ENCODE results near the gene KCNMB2.

DNA sequence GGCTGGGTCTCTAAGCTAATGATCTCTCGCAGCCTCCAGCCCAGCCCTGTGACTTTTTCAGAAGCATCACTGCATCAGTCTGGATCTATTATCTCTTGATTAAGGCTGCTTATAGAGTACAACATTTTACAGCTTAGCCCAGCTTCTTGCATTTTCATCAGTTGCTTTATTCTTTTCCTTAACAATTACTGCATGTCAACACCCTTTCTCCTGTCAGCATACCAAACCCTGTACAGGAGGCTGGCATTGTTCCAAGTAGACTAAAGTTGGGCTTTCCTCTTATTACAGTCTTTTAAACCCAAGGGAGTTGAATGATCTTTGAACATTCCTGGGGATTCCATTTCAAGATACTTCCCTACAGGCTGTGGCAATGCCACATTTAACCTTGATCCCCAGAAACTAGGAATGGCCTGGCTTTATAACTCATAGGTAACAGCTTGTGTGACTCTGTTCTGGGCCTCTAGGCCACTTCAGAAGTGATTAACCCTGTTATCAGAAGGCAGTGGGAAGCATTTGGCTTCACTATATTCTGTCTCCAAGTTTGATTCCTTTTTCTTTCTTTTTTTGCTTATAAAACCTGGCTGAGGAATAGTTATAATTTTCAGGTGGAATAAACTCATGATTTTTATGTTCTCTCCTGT lies 182.9 kb downstream of the KCNMB2 start:
- TF ChIP-seq EZH2 (IDR thresholded peaks at IDR 0.05) (no peak), POLR2AphosphoS5 (IDR thresholded peaks at IDR 0.05; ENCODE audit: borderline replicate concordance, low read depth, low read length) (no peak)

Measured in SK-N-MC (cell line).